ENCODE measurements around the gene PTPRR. TPM values are rescaled to one million over a fixed set of nuclear protein-coding genes. Genes with fewer than 3 reads are reported as not detected.

The PTPRR gene
- total and polyA plus RNA-seq, 2 donors from 2014 or later, result 0.50 to 0.86 TPM

DNA sequence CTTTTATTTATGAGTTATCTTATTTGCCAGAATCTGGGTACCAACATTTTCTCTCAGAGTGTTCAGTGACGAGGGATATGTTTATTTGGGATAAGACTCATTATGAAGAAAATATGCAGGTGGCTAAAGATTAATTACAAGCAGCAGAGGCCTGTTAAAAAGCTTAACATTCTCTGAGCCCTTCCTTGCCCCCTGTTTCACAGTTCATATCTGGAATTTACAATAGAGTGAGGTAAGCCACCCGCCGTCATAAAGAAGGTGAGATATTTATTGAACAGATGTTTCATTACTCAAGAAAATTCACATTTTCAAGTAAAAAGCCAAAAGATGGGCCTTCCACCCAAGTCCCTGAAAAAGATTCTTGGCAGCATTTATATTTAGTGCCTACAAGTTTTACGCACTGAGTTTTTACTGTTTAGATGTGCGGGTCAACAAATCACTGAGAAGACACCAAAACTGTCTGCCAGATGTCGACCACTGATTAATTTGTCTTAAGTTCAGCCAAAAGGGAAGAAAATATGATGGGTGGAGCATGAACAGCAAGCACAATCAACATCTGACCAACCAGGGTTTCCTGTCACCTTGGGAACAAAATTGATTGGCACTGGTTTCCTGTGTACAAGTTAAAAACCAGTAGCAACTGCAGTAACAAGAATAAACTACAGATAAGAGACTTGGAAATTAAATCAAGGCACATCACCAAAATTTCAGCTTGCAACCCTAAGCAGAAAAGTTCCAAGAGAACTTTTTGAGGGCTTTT, 197.8 kb downstream of the PTPRR start:
- intact Hi-C loops (cut with DNase I), result loop anchor here (5.0 kb wide), 1 partner anchor 135 kb away; no protein-coding TSS in a partner anchor
- DNase-seq (peak in 3 of 5 donors; percentile 20 to 83 (median 53)), FAIRE-seq (no peak)
- Histone ChIP-seq H3K9ac (ENCODE audit: low read length in 3 of 3) (no peak overlapping the region), H3K27ac (ENCODE audit: low read depth in 2 of 2, low read length in 2 of 2) (peak overlapping the region; percentile 51), H3K9me3 (ENCODE audit: control insufficient read depth in 2 of 3, insufficient read depth in 1 of 3, low read length in 3 of 3) (no peaks in the 10 kb centered on the region), H3K4me1 (ENCODE audit: control insufficient read depth in 2 of 3, insufficient read depth in 2 of 3, low read depth in 1 of 3, low read length in 3 of 3) (peaks cover 0 to 3% (median 0%) of the 10 kb centered on the region in 3 donors), H3K4me3 (ENCODE audit: low read length in 3 of 3) (no peak overlapping the region), H3K36me3 (ENCODE audit: control insufficient read depth in 2 of 3, insufficient read depth in 3 of 3, low read length in 3 of 3) (no peaks in the 10 kb centered on the region), H3K27me3 (ENCODE audit: control insufficient read depth, insufficient read depth, low read length) (no peaks in the 10 kb centered on the region)
- TF ChIP-seq, protein P1, sequence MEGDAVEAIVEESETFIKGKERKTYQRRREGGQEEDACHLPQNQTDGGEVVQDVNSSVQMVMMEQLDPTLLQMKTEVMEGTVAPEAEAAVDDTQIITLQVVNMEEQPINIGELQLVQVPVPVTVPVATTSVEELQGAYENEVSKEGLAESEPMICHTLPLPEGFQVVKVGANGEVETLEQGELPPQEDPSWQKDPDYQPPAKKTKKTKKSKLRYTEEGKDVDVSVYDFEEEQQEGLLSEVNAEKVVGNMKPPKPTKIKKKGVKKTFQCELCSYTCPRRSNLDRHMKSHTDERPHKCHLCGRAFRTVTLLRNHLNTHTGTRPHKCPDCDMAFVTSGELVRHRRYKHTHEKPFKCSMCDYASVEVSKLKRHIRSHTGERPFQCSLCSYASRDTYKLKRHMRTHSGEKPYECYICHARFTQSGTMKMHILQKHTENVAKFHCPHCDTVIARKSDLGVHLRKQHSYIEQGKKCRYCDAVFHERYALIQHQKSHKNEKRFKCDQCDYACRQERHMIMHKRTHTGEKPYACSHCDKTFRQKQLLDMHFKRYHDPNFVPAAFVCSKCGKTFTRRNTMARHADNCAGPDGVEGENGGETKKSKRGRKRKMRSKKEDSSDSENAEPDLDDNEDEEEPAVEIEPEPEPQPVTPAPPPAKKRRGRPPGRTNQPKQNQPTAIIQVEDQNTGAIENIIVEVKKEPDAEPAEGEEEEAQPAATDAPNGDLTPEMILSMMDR (IDR thresholded peaks at IDR 0.05; ENCODE audit: borderline replicate concordance, extremely low read depth, insufficient read depth), result no peak

DNA sequence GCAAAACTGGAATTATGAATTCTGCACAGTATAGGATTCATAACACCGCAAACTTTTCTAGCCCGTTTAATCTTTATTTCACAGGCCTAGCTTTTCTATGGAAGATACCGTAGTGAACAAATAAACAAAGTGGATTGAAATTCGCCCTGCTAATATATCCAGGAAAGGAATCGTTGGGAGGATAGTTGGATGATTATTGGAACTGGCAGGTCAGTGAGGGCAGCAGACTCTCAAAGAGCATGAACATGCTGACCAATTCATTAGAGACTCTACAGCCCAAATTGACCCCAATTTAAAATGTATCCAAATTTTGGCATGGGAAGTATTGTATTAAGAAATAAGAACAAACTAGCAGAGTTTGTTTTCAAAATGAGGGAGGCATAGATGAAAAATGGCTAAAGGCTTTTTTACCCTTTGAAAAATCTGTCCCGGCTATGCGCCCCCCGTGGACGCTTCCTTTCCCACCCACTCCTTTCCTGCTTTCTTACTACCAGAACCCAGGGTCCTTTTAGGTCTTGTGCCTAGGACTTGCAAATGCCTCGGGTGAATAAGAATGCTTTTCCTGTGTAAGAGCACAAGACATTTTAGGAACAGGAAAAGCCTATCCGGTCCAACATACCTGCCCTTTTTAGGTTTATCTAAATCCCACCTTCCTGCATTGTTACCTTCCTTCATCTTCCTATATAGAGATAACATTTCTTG, 198.7 kb downstream of the PTPRR start:
- TF ChIP-seq, protein P1 (IDR thresholded peaks at IDR 0.05; ENCODE audit: borderline replicate concordance, extremely low read depth, insufficient read depth), result no peak
- H3K36me3 ChIP-seq (ENCODE audit: control insufficient read depth in 2 of 3, insufficient read depth in 3 of 3, low read length in 3 of 3), result no peaks in the 10 kb centered on the region
- DNase-seq (no peak), FAIRE-seq (no peak)
- no peaks in the 10 kb centered on the region for H3K9me3 ChIP-seq (ENCODE audit: control insufficient read depth in 2 of 3, insufficient read depth in 1 of 3, low read length in 3 of 3)
- H3K9ac ChIP-seq (ENCODE audit: low read length in 3 of 3), result no peak overlapping the region
- intact Hi-C loops (cut with DNase I), result loop anchor here (5.0 kb wide), 1 partner anchor 135 kb away; no protein-coding TSS in a partner anchor
- H3K27me3 ChIP-seq (ENCODE audit: control insufficient read depth, insufficient read depth, low read length), result no peaks in the 10 kb centered on the region
- peaks cover 0 to 3% (median 0%) of the 10 kb centered on the region in 3 donors for H3K4me1 ChIP-seq (ENCODE audit: control insufficient read depth in 2 of 3, insufficient read depth in 2 of 3, low read depth in 1 of 3, low read length in 3 of 3)
- peak overlapping the region; percentile 26 to 56 for H3K27ac ChIP-seq (ENCODE audit: low read depth in 2 of 2, low read length in 2 of 2)
- H3K4me3 ChIP-seq (ENCODE audit: low read length in 3 of 3), result no peak overlapping the region

DNA sequence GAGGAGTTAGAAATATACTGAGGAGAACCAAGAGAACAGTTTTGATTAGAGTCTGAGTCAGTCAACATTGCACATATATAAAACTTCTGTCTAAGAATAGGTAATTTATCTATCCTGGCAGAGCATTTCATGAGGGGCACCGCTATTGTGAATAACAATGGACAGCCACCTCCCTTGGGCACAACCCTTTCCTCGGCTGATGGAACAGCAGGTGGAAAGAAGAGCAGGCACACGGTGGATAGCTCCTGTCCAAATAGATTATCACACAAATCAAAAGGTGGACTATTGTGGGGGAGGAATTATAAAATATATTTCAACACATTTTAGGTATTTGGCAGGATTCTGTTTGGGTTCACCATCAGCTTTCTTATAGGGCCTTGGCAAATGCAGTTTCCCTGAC, 199.3 kb downstream of the PTPRR start:
- no peak overlapping the region for H3K9ac ChIP-seq (ENCODE audit: low read length in 3 of 3)
- no peaks in the 10 kb centered on the region for H3K27me3 ChIP-seq (ENCODE audit: control insufficient read depth, insufficient read depth, low read length)
- peaks cover 0 to 3% (median 0%) of the 10 kb centered on the region in 3 donors for H3K4me1 ChIP-seq (ENCODE audit: control insufficient read depth in 2 of 3, insufficient read depth in 2 of 3, low read depth in 1 of 3, low read length in 3 of 3)
- H3K36me3 ChIP-seq (ENCODE audit: control insufficient read depth in 2 of 3, insufficient read depth in 3 of 3, low read length in 3 of 3), result no peaks in the 10 kb centered on the region
- DNase-seq (no peak), FAIRE-seq (no peak)
- H3K27ac ChIP-seq (ENCODE audit: low read depth in 2 of 2, low read length in 2 of 2), result peak overlapping the region; percentile 26 to 56
- intact Hi-C loops (cut with DNase I), result loop anchor here (5.0 kb wide), 1 partner anchor 134 kb away; no protein-coding TSS in a partner anchor
- H3K4me3 ChIP-seq (ENCODE audit: low read length in 3 of 3), result no peak overlapping the region
- H3K9me3 ChIP-seq (ENCODE audit: control insufficient read depth in 2 of 3, insufficient read depth in 1 of 3, low read length in 3 of 3), result no peaks in the 10 kb centered on the region
- TF ChIP-seq, protein P1 (IDR thresholded peaks at IDR 0.05; ENCODE audit: borderline replicate concordance, extremely low read depth, insufficient read depth), result no peak

Measured in kidney (tissue), 14 donors.